ENCODE measurements around the gene HOXA9. TPM values are rescaled to one million over a fixed set of nuclear protein-coding genes. Genes with fewer than 3 reads are reported as not detected.

HOXA9 gene
- polyA plus RNA-seq, 1 donor from 2014 or later, result not detected

- Histone ChIP-seq H3K9ac (ENCODE audit: low read length) (no peak overlapping the region), H3K4me3 (ENCODE audit: low read length) (no peak overlapping the region), H2AFZ (ENCODE audit: low read depth, low read length) (no peak overlapping the region), H3K36me3 (ENCODE audit: insufficient read depth, low read length) (no peaks in the 10 kb centered on the region), H3K9me3 (ENCODE audit: low read length) (no peaks in the 10 kb centered on the region), H3F3A (ENCODE audit: insufficient read depth, low read length, poor library complexity, severe bottlenecking) (no peaks in the 10 kb centered on the region), H3K27ac (ENCODE audit: low read length) (no peak overlapping the region), H3K79me2 (replicated peaks; ENCODE audit: insufficient read depth, low read length) (no peaks in the 10 kb centered on the region), H3K4me2 (ENCODE audit: low read length) (no peak overlapping the region), H3K27me3 (ENCODE audit: insufficient read depth, low read depth, low read length) (peaks cover 96% of the 10 kb centered on the region), H3K9me2 (ENCODE audit: insufficient read depth, low read length) (no peaks in the 10 kb centered on the region), H4K20me1 (ENCODE audit: insufficient read depth) (no peaks in the 10 kb centered on the region)
- TF ChIP-seq EP300 (conservative IDR thresholded peaks at IDR 0.05; ENCODE audit: poor library complexity, severe bottlenecking), result no peak
- TF ChIP-seq, protein P1, sequence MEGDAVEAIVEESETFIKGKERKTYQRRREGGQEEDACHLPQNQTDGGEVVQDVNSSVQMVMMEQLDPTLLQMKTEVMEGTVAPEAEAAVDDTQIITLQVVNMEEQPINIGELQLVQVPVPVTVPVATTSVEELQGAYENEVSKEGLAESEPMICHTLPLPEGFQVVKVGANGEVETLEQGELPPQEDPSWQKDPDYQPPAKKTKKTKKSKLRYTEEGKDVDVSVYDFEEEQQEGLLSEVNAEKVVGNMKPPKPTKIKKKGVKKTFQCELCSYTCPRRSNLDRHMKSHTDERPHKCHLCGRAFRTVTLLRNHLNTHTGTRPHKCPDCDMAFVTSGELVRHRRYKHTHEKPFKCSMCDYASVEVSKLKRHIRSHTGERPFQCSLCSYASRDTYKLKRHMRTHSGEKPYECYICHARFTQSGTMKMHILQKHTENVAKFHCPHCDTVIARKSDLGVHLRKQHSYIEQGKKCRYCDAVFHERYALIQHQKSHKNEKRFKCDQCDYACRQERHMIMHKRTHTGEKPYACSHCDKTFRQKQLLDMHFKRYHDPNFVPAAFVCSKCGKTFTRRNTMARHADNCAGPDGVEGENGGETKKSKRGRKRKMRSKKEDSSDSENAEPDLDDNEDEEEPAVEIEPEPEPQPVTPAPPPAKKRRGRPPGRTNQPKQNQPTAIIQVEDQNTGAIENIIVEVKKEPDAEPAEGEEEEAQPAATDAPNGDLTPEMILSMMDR (IDR thresholded peaks at IDR 0.05; ENCODE audit: poor library complexity, severe bottlenecking), result no peak
- no peak for TF ChIP-seq REST (IDR thresholded peaks at IDR 0.05; ENCODE audit: borderline replicate concordance)
- TF ChIP-seq POLR2AphosphoS5 (IDR thresholded peaks at IDR 0.05), result no peak
- TF ChIP-seq TAF1 (IDR thresholded peaks at IDR 0.05; ENCODE audit: low read depth), result no peak
- no peak for TF ChIP-seq RAD21 (conservative IDR thresholded peaks at IDR 0.05)
- TF ChIP-seq EZH2 (IDR thresholded peaks at IDR 0.05; ENCODE audit: borderline replicate concordance, insufficient read depth, low read length, poor library complexity, severe bottlenecking), result no peak
- TF ChIP-seq SMC3 (conservative IDR thresholded peaks at IDR 0.05; ENCODE audit: poor library complexity), result no peak
- no peak for TF ChIP-seq MXI1 (conservative IDR thresholded peaks at IDR 0.05; ENCODE audit: poor library complexity, severe bottlenecking)
Observed at GRCh38 chr7:27194686-27195379, 29.5 kb upstream of the HOXA9 start.

DNA sequence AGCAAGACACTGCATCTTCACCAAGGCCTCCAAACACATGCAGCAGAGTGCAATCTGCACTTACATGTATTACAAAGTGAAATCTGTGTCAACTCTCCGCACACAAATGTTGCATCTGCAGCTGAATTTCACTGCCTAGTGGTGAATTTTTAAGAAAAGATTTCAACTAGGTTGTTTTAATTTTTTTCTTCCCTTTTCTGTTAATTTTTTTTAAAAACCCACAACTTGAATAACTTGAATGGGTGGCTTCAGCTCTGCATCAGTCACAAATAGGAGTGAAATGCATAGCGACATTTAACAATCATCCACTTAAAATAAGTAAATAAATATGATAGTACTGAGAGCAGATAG is 28.6 kb upstream of the HOXA9 start:
- Histone ChIP-seq H3K27ac (ENCODE audit: low read length) (no peak overlapping the region), H3K27me3 (ENCODE audit: insufficient read depth, low read depth, low read length) (peaks cover 100% of the 10 kb centered on the region), H3K4me3 (ENCODE audit: low read length) (no peak overlapping the region), H3K79me2 (replicated peaks; ENCODE audit: insufficient read depth, low read length) (no peaks in the 10 kb centered on the region), H4K20me1 (ENCODE audit: insufficient read depth) (no peaks in the 10 kb centered on the region), H3K36me3 (ENCODE audit: insufficient read depth, low read length) (no peaks in the 10 kb centered on the region), H3K9me3 (ENCODE audit: low read length) (no peaks in the 10 kb centered on the region), H3K9ac (ENCODE audit: low read length) (no peak overlapping the region), H3F3A (ENCODE audit: insufficient read depth, low read length, poor library complexity, severe bottlenecking) (no peaks in the 10 kb centered on the region), H3K9me2 (ENCODE audit: insufficient read depth, low read length) (no peaks in the 10 kb centered on the region), H2AFZ (ENCODE audit: low read depth, low read length) (no peak overlapping the region), H3K4me2 (ENCODE audit: low read length) (no peak overlapping the region)
- TF ChIP-seq, protein P1 (IDR thresholded peaks at IDR 0.05; ENCODE audit: poor library complexity, severe bottlenecking), result no peak
- no peak for TF ChIP-seq SMC3 (conservative IDR thresholded peaks at IDR 0.05; ENCODE audit: poor library complexity)
- TF ChIP-seq RAD21 (conservative IDR thresholded peaks at IDR 0.05), result no peak
- no peak for TF ChIP-seq EZH2 (IDR thresholded peaks at IDR 0.05; ENCODE audit: borderline replicate concordance, insufficient read depth, low read length, poor library complexity, severe bottlenecking)
- TF ChIP-seq POLR2AphosphoS5 (IDR thresholded peaks at IDR 0.05), result no peak
- no peak for TF ChIP-seq REST (IDR thresholded peaks at IDR 0.05; ENCODE audit: borderline replicate concordance)

All from neural cell (in vitro differentiated cells).